ENCODE measurements around the gene ADAM33.

Gene ADAM33

DNA sequence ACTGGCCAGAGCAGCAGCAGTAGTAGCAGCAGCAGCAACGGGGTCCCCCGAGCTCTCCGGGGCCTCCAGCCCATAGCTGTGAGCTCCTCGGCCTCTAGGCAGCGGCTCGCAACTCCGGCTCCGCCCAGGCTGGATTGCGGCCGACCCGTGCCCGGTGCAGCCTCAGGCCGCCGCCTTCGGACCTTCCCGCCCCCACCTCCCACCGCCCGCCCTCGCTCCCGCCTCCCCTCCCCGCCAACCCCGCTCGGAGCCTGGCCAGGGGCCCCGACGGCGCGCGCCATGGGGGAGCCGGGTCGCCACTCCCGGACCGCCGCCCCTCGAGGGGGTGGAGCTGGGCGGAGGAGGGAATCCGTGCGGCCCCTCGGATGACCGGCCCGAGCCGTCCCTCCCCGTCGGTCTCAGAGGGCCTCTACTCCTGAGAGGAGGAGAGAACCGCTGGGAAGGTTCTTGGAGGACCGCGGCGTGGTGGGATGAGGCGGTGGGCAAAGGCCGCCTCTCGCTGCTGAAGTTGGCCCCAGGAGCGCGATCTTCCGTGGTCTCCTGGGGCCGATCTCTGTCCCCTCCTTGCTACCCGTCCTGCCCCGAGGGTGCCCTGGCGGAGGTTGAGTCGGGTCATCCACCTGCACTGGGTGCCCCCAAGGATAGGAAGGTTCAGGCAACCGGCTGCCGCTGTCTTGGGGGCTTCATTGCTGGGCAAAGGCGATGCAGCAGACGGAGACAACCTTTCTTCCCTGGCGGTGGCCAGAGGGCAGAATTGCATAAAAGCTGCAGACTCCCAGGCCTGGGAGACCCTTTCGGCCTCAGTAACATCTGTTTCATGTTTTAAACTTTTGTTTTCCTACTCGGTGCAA lies at the start of gene ADAM33:
TSS of gene ADAM33 (minus strand) at position 80 of the 851 bp plus-strand sequence. CDS start at position 74, 6 bp downstream.
- no peak for DNase-seq
- peaks cover 2% of the 10 kb centered on the region for H3K4me1 Mint-ChIP-seq (ENCODE audit: low read depth)
- H3K36me3 Mint-ChIP-seq (ENCODE audit: low read depth), result no peaks in the 10 kb centered on the region
- H3K4me3 Mint-ChIP-seq, result no peak within 1 kb of the TSS
- no peaks in the 10 kb centered on the region for H3K9me3 Mint-ChIP-seq
- peaks cover 58% of the 10 kb centered on the region for H3K27me3 Mint-ChIP-seq
- H3K27ac Mint-ChIP-seq, result no peak within 1 kb of the TSS

DNA sequence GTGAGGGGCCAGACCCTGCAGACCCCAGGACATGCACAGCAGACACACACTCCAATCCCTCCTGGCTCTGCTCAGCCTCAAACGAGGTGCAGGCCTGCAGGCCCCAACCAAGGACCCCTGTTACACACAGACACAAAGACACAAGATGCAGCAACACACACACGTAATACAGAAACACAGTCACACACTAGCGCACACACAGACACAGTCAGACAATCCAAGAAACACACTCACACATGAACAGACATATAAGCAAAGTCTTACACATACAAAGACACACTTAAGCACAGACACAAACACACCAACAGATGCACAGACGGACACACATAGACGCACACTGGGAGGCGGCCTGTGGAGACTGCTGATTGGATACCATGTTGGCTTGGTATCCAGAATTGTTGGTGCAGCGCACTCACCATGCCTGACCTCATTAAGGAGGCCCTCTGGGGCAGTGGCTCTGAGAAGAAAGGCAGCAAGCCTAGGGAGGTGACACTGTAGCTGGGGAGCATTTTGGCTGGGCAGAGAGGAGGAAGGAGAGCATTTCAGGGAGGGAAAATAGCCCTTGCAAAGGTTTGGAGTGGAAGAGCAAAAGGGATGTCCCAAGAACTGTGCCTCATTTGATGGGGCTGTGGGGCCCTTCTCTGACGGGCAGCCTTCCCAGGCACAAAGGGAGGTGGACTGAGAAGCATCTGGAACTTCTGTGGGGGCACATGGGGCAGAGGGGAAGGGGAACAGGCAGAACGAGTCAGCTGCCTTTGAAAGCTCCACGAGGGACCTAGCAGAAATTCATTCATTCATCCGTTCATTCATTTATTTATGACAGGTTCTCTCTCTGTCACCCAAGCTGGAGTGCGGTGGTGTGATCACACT lies 49.2 kb upstream of the ADAM33 start:
- H3K4me3 Mint-ChIP-seq, result no peak overlapping the region
- no peak for DNase-seq
- no peaks in the 10 kb centered on the region for H3K4me1 Mint-ChIP-seq (ENCODE audit: low read depth)
- H3K36me3 Mint-ChIP-seq (ENCODE audit: low read depth), result no peaks in the 10 kb centered on the region
- peaks cover 59% of the 10 kb centered on the region for H3K27me3 Mint-ChIP-seq
- no peak overlapping the region for H3K27ac Mint-ChIP-seq
- H3K9me3 Mint-ChIP-seq, result no peaks in the 10 kb centered on the region

DNA sequence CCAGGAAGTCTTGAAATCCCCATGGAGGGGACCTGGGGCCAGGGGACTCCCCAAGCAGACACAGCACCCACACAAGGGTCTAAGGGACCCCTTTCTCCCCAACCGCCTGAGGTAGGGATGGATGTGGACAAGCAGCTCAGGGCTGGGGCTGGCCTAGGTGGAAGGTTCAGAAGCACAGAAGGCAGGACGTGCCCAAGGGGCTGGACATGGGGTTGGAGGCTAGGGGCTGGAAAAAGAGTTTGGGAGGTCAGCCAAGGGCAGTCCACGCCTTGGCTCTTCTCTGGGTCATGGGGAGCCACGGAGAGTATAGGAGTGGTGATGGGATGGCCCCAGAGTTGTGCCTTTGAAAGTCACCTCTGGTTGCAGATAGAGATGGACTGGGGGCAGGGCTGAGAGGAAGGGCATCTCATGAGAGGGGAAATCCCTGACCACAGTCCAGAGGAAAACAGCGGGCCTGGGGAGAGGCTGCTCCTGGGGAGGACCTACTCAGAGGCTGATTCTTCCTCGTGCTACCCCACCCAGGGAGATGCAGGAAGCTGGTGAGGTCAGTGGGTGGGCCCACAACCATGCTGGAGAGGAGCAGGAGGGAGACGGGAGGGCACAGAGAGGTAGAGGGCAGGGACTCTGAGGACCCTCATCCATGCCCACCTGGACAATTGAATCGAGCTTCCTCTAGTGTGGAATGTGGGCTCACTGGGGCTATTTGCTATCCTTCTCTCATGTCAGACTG lies 48.2 kb upstream of the ADAM33 start:
- Mint-ChIP-seq H3K4me3 (no peak overlapping the region), H3K9me3 (no peaks in the 10 kb centered on the region), H3K4me1 (ENCODE audit: low read depth) (no peaks in the 10 kb centered on the region), H3K27me3 (peaks cover 63% of the 10 kb centered on the region), H3K27ac (no peak overlapping the region), H3K36me3 (ENCODE audit: low read depth) (no peaks in the 10 kb centered on the region)
- DNase-seq, result no peak

- peaks cover 68% of the 10 kb centered on the region for H3K27me3 Mint-ChIP-seq
- no peak for DNase-seq
- no peaks in the 10 kb centered on the region for H3K9me3 Mint-ChIP-seq
- H3K36me3 Mint-ChIP-seq (ENCODE audit: low read depth), result no peaks in the 10 kb centered on the region
- no peaks in the 10 kb centered on the region for H3K4me1 Mint-ChIP-seq (ENCODE audit: low read depth)
- H3K27ac Mint-ChIP-seq, result no peak overlapping the region
- no peak overlapping the region for H3K4me3 Mint-ChIP-seq
Observed at GRCh38 chr20:3729378-3729777, 47.6 kb upstream of the ADAM33 start.

DNA sequence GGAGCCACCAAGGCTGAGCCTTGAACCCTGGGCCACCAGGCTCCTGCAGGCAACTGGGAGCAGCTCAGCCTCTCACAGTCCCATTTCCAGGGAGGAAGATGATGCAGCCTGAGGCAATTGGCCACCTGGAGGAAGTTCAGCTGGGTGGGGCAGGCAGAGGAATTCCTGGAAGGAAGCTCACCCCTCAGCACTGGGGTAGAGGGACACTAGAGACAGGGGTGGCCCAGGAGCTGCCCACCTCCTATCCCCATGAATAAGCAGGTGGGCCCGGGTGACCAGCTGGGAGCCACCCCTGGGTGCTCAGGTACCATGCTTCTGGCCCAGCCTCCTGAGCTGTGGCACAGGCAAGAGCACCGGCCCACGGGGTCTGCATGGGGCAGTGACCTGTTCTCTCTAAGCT lies 47.1 kb upstream of the ADAM33 start:
- DNase-seq, result no peak
- H3K27me3 Mint-ChIP-seq, result peaks cover 68% of the 10 kb centered on the region
- no peaks in the 10 kb centered on the region for H3K36me3 Mint-ChIP-seq (ENCODE audit: low read depth)
- no peaks in the 10 kb centered on the region for H3K4me1 Mint-ChIP-seq (ENCODE audit: low read depth)
- no peaks in the 10 kb centered on the region for H3K9me3 Mint-ChIP-seq
- no peak overlapping the region for H3K4me3 Mint-ChIP-seq
- H3K27ac Mint-ChIP-seq, result no peak overlapping the region

- H3K36me3 Mint-ChIP-seq (ENCODE audit: low read depth), result no peaks in the 10 kb centered on the region
- no peak overlapping the region for H3K27ac Mint-ChIP-seq
- no peak for DNase-seq
- no peaks in the 10 kb centered on the region for H3K4me1 Mint-ChIP-seq (ENCODE audit: low read depth)
- H3K9me3 Mint-ChIP-seq, result no peaks in the 10 kb centered on the region
- H3K27me3 Mint-ChIP-seq, result peaks cover 64% of the 10 kb centered on the region
- no peak overlapping the region for H3K4me3 Mint-ChIP-seq
Observed at GRCh38 chr20:3728354-3728753, 46.5 kb upstream of the ADAM33 start.

DNA sequence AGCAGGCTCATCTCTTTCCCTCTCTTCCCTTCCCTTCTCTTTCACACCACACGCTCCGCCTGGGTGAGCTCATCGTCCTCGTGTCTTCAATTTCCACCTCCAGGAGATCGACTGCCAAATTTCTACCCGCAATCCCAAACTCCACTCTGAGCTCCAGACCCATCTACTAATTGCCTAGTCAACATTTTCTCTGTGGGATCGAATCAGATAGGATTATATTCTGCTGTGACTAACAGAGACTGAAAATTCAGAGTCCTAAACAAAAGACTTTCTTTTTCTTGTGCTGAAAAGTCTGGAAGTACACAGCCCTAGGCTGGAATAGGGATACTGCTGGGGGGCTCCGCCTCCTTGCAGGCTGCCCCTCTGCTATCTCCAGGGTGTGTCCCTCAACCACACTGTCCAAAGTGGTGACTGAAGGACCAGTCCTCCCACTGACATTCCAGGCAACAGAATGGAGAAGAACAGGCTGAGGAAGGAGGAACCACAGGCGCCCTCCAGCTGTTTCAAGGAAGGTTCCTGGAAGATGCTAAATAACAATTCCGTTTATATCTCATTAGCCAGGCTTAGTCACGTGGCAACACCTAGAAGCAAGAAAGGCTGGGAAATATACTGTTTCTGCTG lies 45.7 kb upstream of the ADAM33 start:
- no peak overlapping the region for H3K4me3 Mint-ChIP-seq
- H3K36me3 Mint-ChIP-seq (ENCODE audit: low read depth), result no peaks in the 10 kb centered on the region
- peaks cover 62% of the 10 kb centered on the region for H3K27me3 Mint-ChIP-seq
- no peak overlapping the region for H3K27ac Mint-ChIP-seq
- no peak for DNase-seq
- H3K4me1 Mint-ChIP-seq (ENCODE audit: low read depth), result no peaks in the 10 kb centered on the region
- no peaks in the 10 kb centered on the region for H3K9me3 Mint-ChIP-seq

DNA sequence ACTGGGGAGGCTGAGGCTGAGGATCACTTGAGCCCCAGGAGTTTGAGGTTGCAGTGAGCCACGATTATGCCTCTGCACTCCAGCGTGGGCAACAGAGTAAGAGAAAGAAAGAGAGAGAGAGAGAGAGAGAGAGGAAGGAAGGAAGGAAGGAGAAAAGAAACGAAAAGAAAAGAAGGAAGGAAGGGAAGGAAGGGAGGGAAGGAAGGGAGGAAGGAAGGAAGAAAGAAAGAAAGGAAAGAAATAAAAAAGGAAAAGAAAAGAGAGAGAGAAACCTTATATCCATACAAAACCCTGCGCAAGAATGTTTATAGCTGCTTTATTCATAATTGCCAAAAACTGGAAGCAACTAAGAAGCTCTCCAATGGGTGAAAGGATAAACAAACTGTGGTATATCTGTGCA lies 42.5 kb upstream of the ADAM33 start:
- Mint-ChIP-seq H3K4me1 (ENCODE audit: low read depth) (peaks cover 3% of the 10 kb centered on the region), H3K27me3 (peaks cover 57% of the 10 kb centered on the region), H3K27ac (no peak overlapping the region), H3K36me3 (ENCODE audit: low read depth) (no peaks in the 10 kb centered on the region), H3K9me3 (no peaks in the 10 kb centered on the region), H3K4me3 (no peak overlapping the region)
- no peak for DNase-seq

DNA sequence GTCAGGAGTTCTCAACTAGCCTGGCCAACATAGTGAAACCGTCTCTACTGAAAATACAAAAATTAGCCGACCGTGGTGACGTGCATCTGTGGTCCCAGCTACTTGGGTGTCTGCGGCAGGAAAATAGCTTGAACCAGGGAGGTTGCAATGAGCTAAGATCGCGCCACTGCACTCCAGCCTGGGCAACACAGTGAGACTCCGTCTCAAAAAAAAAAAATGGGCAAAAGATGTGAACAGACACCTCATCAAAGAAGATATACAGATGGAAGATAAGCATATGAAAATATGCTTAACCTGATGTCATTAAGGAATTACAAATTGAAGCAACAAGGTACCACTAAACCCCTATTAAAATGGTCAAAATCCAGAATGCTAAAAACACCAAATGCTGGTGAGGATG lies 41.5 kb upstream of the ADAM33 start:
- H3K27ac Mint-ChIP-seq, result no peak overlapping the region
- no peak overlapping the region for H3K4me3 Mint-ChIP-seq
- H3K27me3 Mint-ChIP-seq, result peaks cover 53% of the 10 kb centered on the region
- H3K36me3 Mint-ChIP-seq (ENCODE audit: low read depth), result no peaks in the 10 kb centered on the region
- DNase-seq, result no peak
- peaks cover 3% of the 10 kb centered on the region for H3K4me1 Mint-ChIP-seq (ENCODE audit: low read depth)
- H3K9me3 Mint-ChIP-seq, result no peaks in the 10 kb centered on the region

GRCh38 chr20:3721912-3722311 lies 40.1 kb upstream of the ADAM33 start:
- no peaks in the 10 kb centered on the region for H3K9me3 Mint-ChIP-seq
- H3K27me3 Mint-ChIP-seq, result peaks cover 46% of the 10 kb centered on the region
- no peak for DNase-seq
- H3K4me1 Mint-ChIP-seq (ENCODE audit: low read depth), result peaks cover 3% of the 10 kb centered on the region
- H3K27ac Mint-ChIP-seq, result no peak overlapping the region
- no peaks in the 10 kb centered on the region for H3K36me3 Mint-ChIP-seq (ENCODE audit: low read depth)
- no peak overlapping the region for H3K4me3 Mint-ChIP-seq

DNA sequence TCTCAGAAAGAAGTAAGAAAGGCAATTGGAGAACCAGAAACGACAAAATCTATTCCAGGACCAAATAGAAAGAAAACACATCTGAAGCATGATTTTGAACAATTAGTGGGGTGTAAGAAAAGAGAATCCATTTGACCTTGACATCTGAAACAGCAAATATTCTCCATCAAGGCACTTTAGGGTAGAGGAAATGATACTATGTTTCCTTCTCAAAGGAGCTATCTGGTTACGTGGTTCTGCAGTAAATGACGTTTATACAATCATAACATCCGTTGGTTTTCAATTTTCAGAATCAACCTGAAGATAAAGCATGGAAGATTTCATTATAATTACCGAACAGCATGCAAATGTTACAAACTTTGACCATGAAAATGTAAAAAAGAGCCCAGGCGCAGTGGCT lies 38.8 kb upstream of the ADAM33 start:
- Mint-ChIP-seq H3K4me3 (no peak overlapping the region), H3K4me1 (ENCODE audit: low read depth) (peaks cover 3% of the 10 kb centered on the region), H3K27ac (no peak overlapping the region)

DNA sequence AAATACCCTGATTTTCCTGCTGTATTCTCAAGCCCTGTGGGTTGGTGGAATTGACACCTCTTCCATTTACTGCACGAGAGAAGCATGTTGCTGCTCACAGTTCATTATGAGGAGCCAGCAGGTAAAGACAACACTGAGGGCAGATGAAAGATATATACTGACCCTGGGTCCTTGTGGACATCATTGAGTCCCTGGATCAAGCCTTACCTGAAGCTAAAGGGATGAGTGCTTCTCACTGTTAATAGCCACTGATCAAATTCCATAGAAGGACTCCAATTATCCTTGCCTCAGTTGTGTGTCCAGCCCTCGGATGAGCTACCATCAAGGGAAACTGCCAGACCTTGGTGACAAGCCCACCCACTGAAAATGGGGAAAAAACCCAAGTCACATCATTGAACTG lies 38.3 kb upstream of the ADAM33 start:
- Mint-ChIP-seq H3K4me3 (no peak overlapping the region), H3K27ac (no peak overlapping the region), H3K27me3 (peaks cover 40% of the 10 kb centered on the region), H3K36me3 (ENCODE audit: low read depth) (no peaks in the 10 kb centered on the region), H3K9me3 (no peaks in the 10 kb centered on the region), H3K4me1 (ENCODE audit: low read depth) (peaks cover 3% of the 10 kb centered on the region)
- DNase-seq, result no peak

More for the DNA sequence above, 38.8 kb upstream of the ADAM33 start:
- H3K36me3 Mint-ChIP-seq (ENCODE audit: low read depth), result no peaks in the 10 kb centered on the region
- H3K27me3 Mint-ChIP-seq, result peaks cover 40% of the 10 kb centered on the region
- no peaks in the 10 kb centered on the region for H3K9me3 Mint-ChIP-seq
- DNase-seq, result no peak

DNA sequence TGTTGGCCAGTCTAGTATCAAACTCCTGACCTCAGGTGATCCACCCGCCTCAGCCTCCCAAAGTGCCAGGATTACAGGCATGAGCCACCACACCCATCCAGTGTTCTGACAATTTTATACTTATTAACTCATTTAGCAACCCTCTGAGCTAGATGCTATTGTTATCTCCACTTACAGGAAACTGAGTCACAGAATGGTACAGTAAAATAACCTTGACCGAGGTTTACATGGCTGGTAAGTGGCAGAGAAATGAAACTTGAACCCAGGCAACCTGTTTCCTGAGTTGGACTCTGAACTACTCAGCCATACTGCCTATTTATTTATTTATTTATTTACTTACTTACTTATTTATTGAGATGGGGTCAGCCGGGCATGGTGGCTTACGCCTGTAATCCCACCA lies 37.2 kb upstream of the ADAM33 start:
- no peaks in the 10 kb centered on the region for H3K36me3 Mint-ChIP-seq (ENCODE audit: low read depth)
- H3K9me3 Mint-ChIP-seq, result no peaks in the 10 kb centered on the region
- peaks cover 3% of the 10 kb centered on the region for H3K4me1 Mint-ChIP-seq (ENCODE audit: low read depth)
- H3K4me3 Mint-ChIP-seq, result no peak overlapping the region
- DNase-seq, result no peak
- H3K27ac Mint-ChIP-seq, result no peak overlapping the region
- H3K27me3 Mint-ChIP-seq, result peaks cover 34% of the 10 kb centered on the region

- DNase-seq, result no peak
- no peak overlapping the region for H3K4me3 Mint-ChIP-seq
- no peaks in the 10 kb centered on the region for H3K9me3 Mint-ChIP-seq
- H3K27me3 Mint-ChIP-seq, result peaks cover 25% of the 10 kb centered on the region
- H3K27ac Mint-ChIP-seq, result no peak overlapping the region
- H3K36me3 Mint-ChIP-seq (ENCODE audit: low read depth), result no peaks in the 10 kb centered on the region
- peaks cover 3% of the 10 kb centered on the region for H3K4me1 Mint-ChIP-seq (ENCODE audit: low read depth)
Observed at GRCh38 chr20:3716195-3716834, 34.5 kb upstream of the ADAM33 start.
